Measurements from ENCODE around the gene SHB.

SHB gene

DNA sequence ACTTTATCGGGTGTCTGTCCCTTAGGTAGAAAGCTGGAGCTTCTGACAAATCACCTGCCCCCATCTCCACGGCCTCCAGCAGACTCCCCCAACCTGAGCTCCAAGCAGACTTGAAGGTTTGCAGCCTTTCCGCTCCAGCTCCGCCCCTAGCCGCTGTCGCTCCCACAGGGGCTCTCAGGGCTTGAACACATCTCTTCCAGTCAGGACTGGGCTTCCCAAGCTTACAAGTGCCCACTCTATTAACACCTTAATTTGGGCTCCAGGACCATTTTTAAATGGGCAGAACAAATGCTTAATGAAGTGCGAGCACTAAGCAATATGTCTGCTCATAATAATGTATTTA lies 147.9 kb downstream of the SHB start:
- DNase-seq (ENCODE audit: low spot score), result no peak
- H3K4me3 ChIP-seq, result no peak overlapping the region
- no peak overlapping the region for H3K27ac ChIP-seq
- TF ChIP-seq, protein P1, sequence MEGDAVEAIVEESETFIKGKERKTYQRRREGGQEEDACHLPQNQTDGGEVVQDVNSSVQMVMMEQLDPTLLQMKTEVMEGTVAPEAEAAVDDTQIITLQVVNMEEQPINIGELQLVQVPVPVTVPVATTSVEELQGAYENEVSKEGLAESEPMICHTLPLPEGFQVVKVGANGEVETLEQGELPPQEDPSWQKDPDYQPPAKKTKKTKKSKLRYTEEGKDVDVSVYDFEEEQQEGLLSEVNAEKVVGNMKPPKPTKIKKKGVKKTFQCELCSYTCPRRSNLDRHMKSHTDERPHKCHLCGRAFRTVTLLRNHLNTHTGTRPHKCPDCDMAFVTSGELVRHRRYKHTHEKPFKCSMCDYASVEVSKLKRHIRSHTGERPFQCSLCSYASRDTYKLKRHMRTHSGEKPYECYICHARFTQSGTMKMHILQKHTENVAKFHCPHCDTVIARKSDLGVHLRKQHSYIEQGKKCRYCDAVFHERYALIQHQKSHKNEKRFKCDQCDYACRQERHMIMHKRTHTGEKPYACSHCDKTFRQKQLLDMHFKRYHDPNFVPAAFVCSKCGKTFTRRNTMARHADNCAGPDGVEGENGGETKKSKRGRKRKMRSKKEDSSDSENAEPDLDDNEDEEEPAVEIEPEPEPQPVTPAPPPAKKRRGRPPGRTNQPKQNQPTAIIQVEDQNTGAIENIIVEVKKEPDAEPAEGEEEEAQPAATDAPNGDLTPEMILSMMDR (IDR thresholded peaks at IDR 0.05), result no peak

DNA sequence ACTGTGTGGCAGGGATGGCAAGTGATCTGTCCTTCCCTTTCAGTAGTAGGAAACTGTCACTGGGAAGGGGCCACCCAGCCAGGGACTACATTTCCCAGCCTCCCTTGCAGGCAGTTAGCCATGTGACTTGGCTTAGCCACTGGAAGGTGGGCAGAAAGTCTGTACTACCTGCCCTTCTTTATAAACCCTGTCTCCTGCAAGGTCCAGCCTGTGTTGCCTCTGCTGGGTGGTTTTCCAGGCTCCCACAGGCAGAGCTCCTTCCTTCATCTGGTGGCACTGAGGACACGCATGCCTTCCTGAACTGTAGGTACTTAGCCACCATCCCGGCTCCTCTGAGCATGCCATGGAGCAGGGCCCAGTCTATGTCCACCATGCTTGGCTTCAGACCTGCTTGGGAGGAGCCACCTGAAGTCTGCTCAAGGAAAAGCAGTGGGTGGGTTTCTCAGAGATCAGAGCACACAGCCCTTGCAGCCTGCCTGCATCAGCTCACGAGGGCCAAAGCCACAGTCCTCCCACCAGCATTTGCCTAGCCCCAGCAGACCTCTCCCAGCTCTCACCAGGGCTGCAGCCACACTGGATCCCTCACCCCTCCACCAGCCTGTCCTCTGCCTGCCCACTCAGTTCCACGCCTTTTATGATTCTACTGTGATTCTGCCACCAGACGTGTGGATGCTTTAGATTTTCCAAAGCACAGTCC lies 148.4 kb downstream of the SHB start:
- Histone ChIP-seq H3K27ac (no peak overlapping the region), H3K4me3 (no peak overlapping the region)
- TF ChIP-seq, protein P1 (IDR thresholded peaks at IDR 0.05), result no peak
- DNase-seq (ENCODE audit: low spot score), result no peak

DNA sequence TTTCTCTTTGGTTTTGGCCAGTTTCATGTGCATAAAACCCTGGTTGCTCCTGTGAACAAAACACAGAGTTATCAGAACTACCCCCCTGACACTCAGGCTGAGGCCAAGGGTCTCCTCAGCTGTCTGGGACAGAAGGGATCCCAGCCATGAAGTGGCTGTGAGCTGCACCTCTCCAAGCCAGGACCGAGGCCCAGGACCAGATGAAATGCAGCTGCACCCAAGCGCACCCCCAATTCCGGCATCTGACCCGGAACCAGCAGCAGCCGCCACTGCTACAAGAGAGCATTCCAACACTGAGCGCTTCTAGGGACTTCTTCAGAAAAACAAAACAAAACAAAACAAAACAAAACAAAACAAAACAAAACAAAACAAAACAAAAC lies 149.1 kb downstream of the SHB start:
- TF ChIP-seq, protein P1 (IDR thresholded peaks at IDR 0.05), result no peak
- no peak overlapping the region for H3K27ac ChIP-seq
- H3K4me3 ChIP-seq, result no peak overlapping the region
- DNase-seq (ENCODE audit: low spot score), result no peak

DNA sequence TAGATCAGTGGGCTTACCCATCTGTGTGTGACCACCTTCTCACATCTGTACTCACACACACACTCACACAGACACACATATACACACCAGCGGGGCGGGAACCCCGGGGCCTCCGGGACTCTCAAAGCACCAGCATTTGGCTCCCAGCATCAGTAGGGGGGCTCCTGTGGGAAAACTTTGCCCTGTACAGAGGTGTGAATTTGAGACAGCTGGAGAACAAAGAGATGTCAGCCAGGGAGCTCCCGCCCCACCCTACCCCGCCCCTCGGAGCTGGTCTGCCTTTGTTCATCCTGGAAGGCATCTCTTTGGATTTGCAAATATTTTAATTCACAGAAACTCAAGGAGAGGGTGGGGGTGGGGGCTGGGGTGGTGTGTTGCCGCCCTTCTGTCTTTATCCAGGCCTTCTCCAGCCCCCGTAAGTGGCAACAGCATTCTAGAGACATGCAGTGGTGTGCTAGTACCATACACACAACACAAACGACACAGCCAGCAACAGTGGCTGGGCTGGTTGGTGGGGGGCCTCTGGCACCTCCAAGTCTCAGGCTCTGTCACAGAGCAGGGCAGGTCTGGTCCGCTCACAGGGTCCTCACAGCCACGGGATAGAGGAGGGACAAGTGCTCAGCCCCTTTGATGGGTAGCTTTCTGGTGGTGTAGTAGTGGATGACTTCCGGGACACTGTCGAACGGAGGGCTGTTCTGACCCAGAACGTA lies 149.6 kb downstream of the SHB start:
- no peak for DNase-seq (ENCODE audit: low spot score)
- TF ChIP-seq, protein P1 (IDR thresholded peaks at IDR 0.05), result no peak

DNA sequence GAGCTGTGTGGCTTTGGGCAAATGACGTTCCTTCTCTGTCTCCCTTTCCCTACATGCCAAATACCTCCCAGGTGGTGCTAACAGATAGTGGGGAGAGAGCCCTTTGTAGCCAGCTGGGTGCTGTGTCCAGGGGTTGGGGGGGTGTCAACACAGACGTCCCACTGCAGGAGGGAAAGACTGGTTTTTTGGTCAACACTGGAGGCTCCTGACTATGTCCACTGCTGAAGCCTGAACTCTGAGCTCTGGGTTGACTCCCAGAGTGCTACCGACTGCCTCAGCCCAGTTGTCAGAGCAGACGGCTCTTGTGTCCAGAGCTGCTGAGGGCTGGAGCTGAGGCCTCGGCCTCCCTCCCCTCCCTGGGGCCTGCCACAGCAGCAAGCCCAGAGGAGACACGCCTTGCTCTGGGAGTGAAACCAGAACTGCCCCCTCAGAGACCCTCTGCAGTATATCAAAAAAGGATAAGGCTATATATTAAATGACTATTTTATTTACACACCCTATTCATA lies 150.3 kb downstream of the SHB start:
- Histone ChIP-seq H3K4me3 (no peak overlapping the region), H3K27ac (peak overlapping the region in 1 of 2 donors; percentile 12)
- TF ChIP-seq, protein P1 (IDR thresholded peaks at IDR 0.05), result no peak
- no peak for DNase-seq (ENCODE audit: low spot score)

More for the DNA sequence above, 149.6 kb downstream of the SHB start:
- Histone ChIP-seq H3K4me3 (no peak overlapping the region), H3K27ac (no peak overlapping the region)

DNA sequence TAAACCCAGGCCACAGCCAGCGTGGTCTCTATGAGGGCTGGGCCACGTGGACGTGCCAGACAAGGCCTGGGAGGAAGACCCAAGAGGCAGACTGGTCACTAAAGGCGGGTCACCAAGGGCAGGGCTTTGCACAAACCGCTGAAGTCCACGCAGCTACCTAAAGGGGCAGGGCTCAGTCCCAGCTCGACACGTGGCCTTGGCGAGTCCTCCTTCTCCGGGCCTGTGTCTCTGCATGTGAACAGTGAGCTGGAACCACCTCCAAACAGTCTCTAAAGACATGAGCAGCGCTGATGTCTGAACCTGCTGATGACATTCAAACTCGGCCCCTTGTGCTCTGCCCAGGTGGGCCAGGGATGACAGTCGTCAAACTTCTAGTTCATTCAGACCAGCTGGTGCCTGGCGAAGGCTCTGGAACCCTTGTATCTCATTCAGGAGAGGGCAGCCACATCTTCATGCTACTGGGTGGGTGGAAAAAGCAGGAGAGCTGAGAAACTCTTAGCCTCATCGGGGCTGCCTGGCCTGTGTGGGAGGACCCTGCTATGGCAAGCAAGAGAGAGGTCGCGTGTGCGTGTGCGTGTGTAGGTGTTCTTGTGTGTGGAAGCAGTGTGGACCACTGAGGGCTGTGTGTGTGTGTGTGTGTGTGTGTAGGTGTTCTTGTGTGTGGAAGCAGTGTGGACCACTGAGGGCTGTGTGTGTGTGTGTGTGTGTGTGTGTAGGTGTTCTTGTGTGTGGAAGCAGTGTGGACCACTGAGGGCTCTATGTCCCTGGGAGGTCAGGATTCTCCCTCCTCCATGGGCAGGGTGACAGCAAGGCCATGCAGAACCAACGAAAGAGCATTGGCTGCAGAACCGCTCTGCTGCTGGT lies 151.0 kb downstream of the SHB start:
- no peak for DNase-seq (ENCODE audit: low spot score)
- H3K27ac ChIP-seq, result peak overlapping the region in 1 of 2 donors; percentile 70
- TF ChIP-seq, protein P1 (IDR thresholded peaks at IDR 0.05), result no peak
- no peak overlapping the region for H3K4me3 ChIP-seq
